DMS114 treated with DMSO at 0.1 percent for 48 hours (cell line): ENCODE results near the gene ENTPD8.
"Not testable (repeated sequence)": the region's sequence is repeated elsewhere in the genome, so short reads cannot be mapped to it uniquely, and the experiment has no call there.

Source experiments
- DNase-seq: peaks from one replicate; lab custom pipeline; 2025; ENCODE audit not compliant: unreplicated experiment; lab: John Stamatoyannopoulos, UW

Gene ENTPD8

DNA sequence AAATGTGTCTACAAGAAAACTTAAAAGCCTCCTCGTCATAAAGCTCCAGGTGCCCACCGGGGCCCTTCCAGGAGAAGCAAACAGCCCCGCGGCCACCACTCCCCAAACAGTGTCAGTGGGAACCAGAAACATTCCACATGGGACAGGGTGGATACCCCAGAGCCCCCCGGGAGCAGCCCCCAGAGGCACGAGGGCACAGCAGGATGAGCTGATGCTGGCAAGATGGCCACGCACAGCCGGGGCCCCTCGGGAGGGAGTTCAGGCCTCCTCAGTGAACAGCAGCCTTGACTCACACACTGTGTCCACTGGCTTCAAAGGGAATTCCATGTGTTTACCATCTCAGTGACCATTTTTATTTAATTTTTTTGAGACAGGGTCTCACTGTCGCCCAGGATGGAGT lies 28.7 kb downstream of the ENTPD8 start:
- DNase-seq, result no peak

DNA sequence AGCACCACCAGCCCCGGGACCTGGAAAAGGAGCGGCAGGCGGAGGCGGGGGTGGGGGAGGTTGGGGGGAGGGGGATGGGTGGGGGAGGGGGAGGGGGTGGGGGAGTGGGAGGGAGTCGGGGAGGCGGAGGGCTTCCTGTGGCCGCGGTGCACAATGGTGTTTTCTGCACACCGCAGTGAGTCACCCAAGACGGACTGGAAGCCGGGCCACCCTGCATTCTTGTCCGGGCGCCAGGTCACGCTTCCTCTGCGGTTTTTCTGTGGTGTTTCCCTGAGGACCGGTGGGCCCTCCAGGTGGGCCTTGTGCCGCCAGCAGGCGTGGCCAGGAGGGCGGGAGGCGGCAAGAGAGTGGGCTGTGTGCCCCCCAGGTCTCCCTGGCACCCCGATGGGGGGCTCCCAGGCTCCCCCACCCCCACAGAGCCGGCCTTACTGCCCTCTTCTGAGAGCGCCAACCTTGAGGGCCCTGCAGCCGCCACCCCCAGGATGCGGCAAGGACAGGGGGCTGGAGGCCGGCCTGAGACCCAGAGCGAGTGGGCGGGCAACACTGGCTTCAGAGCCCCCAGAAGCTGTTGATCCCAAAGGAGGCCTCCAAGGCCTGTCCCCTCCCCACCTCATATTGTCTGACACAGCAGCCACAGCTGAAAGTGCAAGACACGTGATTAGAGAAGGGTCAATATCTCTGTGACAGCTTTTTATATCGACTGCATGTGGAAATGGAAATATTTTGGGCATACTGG lies 29.3 kb downstream of the ENTPD8 start:
- no peak for DNase-seq

DNA sequence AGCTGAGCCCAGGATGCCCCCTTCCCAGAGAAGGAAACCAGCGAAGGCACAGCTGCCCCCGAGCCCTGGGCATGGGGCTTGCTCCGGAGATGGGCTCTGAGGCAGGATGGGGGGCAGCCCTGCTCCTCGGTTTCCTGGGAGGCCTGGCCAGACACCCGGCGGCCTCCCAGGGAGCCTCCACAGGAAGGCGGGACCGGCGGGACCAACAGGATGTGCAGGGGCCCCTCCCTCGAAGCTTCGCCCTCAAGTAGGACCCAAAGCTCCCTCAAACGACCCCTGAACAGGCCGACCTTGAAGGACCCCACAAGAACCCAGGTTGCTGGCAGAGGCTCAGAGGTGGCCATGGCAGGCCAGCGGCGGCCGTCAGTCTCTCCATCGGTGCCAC lies 29.9 kb downstream of the ENTPD8 start:
- no peak for DNase-seq

GRCh38 chr9:137410891-137411249 lies 30.3 kb downstream of the ENTPD8 start:
- no peak for DNase-seq

DNA sequence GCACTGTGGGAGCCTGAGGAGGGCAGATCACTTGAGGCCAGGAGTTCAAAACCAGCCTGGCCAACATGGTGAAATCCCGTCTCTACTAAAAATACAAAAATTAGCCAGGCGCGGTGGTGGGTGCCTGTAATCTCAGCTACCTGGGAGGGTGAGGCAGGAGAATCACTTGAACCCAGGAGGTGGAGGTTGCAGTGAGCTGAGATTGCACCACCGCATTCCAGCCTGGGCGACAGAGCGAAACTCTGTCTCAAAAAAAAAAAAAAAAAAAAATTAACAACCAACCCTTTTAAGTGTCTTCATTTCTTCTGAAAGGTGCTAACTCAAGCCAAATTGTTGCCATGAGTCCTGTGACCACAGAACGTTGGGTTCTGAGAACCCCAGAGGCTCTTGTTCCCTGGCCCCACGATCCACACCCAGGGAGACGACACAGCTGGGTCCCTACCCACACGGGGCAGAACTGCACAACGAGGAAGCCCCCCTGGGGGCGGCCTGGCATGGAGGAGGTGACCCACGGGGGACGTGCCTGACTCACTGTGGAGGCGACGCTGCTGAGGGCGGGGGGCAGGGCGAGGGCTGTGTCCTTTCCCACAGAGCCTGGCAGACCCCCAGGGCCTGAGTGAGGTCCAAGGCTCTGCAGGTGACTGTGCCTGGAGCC lies 30.8 kb downstream of the ENTPD8 start:
- DNase-seq, result not testable (repeated sequence)

GRCh38 chr9:137409515-137409914 lies 31.6 kb downstream of the ENTPD8 start:
- no peak for DNase-seq

DNA sequence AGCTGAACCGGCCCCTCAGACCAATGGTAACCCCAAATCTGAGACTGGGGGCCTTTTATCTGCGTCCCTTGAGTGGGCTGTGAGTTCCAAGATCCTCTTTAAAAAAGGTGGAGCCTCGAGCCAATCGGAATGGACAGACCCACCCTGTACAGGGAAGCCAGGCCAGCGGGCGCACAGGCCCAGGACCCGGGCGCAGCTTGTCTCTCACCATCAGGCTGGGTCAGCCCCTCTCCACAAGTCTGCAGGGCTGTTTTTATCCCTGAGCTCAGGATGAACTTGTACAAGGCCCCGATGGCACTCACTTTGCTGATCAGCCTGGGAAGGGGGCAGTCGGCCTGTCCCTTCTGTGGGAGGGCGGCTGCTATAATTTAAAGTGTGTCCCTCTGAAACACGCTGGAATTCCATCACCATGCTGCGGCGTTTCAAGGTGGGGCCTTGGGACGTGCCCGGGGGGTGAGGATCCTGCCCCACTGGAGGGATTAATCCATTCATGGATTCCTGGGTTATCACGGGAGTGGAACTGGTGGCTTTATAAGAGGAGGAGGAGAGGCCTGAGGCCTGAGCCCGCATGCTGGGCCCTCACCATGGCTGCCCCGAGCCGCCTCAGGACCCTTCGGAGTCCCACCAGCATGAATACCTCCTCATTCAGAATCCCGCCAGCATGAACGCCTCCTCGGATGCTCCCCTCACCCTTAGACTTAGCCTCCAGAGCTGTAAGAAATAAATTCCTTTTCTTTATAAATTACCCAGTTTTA lies 32.3 kb downstream of the ENTPD8 start:
- no peak for DNase-seq

DNA sequence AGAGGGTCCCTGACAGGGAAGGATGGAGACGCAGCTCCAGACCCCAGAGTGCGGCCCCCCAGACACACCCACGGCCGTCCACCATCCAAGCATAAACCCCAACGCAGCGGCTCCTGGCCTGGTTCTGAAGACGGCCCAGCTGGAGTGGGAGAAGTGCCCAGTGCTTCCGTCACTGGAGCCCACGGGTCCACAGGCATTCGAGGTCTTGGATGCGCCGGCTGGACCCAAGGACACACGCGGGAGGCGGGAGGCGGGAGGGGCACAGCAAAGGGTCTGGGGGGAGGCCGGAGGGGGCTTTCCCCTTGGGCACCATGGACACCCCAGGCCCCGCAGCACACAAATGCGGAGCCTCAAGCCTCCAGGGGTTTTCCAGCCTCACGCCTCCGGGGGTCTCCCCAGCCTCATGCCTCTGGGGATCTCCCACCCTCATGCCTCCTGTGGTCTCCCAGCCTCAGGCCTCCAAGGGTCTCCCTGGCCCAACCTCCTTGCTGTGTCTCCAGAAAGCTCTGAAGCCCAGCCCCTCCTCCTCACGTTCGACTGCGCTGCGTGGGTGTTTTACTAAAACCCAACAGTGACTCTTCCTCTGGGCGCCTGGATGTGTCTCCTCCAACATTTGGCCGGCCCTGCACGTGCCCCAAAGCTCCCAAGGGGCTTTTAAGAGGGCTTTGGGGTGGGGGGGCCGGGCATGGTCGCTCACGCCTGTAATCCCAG lies 33.4 kb downstream of the ENTPD8 start:
- no peak for DNase-seq

GRCh38 chr9:137406876-137407589 lies 34.1 kb downstream of the ENTPD8 start:
- DNase-seq, result no peak

- DNase-seq, result no peak
Measured at GRCh38 chr9:137406085-137406760, 34.9 kb downstream of the ENTPD8 start.

DNA sequence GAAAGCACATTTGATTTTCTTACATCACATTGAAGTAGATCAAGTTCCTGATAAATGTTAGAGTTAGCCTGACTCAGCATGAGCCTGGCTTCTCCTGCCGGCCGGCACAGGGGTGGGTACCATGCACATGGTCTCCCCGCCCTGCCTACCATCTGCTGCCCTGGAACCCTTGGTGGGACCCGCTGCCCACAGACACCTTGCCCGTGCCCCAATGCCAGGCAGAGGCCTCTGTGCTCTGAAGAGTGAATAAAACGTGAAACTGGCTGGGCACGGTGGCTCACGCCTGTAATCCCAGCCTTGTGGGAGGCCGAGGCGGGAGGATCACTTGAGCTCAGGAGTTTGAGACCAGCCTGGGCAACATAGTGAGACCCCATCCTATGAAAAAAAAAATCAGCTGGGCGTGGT lies 35.5 kb downstream of the ENTPD8 start:
- DNase-seq, result no peak

DNA sequence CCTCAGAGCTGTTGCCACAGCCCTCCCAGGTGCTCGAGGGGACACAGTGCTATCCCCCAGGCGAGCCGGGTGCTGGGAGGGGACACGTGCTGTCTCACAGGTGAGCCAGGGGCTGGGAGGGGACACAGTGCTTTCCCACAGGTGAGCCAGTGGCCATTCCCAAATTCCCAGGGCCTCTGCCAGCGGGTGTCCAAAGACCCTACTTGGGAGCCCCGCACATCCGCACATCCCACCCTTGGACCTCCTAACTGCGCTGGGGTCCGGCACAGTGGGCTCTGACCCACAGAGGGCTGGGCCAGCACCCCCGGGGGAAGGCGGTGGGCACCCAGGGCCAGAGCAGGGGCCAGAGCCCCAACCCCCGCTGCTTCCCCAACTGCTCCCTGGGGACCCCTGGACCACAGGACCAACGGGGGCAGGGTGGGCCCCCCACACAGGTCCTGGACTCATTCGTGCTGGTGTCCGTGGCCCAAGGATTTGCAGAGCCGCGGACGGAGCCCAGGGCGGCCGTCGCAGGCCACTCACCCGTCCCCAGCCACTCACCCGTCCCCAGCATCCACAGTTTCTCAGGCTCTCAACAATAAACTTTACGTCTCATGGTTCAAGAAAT lies 36.1 kb downstream of the ENTPD8 start:
- DNase-seq, result no peak

GRCh38 chr9:137403269-137403668 lies 37.9 kb downstream of the ENTPD8 start:
- DNase-seq, result no peak

DNA sequence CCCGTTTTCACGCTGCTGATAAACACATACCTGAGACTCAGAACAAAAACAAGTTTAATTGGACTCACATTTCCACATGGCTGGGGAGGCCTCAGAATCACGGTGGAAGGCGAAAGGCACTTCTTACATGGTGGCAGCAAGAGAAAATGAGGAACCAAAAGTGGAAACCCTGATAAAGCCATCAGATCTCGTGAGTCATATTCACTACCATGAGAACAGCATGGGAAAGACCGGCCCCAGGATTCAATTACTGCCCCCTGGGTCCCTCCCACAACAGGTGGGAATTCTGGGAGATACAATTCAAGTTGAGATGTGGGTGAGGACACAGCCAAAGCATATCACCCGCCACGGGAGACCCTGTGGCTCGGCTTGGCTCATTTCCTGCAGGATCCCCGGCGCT lies 38.4 kb downstream of the ENTPD8 start:
- no peak for DNase-seq

DNA sequence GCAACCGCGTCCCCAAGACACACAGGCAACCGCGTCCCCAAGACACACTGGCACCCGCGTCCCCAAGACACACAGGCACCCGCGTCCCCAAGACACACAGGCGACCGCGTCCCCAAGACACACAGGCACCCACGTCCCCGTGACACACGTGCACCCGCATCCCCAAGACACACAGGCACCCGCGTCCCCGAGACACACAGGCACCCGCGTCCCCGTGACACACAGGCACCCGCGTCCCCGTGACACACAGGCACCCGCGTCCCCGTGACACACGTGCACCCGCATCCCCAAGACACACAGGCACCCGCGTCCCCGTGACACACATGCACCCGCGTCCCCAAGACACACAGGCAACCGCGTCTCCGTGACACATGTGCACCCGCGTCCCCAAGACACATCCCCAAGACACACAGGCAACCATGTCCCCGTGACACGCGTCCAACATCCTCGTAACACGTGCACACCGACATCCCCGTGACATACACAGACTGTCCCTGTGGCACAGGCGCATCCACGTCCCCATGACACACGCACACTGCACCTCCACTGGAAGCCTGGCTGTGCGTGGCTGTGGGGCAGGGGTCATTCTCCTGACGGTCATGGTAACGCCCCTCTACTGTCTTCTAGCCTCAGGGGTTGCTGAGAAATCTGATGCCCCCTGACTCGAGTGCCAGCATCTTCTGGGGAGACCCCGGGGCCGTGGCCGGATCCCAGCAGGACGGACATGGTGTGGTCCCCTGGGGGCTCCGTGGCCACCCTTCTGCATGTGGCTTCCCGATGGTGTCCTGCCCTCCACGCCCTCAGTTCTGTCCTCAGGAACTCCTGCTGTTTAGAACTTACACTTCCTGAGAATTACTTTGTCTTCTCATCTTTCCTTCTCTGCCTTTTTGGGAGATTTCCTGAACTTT lies 42.3 kb downstream of the ENTPD8 start:
- DNase-seq, result no peak

- DNase-seq, result no peak
Measured at GRCh38 chr9:137397675-137398423, 43.3 kb downstream of the ENTPD8 start.

DNA sequence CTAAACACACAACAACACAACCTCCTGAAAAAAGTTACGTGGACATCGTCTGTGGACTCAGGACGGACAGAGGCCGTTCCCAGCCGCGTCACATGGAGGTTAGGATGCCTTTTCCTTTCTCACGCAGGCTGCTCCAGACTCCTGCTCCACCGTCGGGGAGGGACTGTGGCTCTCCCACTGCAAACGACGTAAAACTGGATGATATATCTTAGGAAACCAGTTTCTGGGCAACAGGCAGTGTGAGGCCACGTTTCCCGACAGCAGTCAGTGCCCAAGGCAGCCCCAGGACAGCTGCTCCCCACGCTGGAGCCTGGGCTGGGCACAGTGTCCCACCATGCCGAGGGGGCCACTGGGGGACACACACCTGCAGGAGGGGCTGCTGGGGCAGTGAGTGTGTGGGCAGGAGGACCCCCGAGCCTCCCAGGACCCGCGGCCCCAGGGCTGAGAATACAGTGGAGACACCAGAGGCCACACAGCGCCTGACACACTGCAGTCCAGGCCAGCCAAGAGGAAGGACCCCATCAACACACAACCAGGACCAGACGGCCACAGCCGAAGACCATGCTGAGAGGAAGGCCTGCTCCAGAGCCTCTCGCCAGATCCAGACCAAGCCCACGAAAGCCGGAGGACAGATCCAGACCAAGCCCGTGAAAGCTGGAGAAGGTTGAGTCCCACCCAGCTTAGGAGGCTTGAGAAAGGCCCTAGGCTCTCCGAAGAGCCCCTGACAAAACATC lies 44.4 kb downstream of the ENTPD8 start:
- no peak for DNase-seq

GRCh38 chr9:137396227-137396626 lies 44.9 kb downstream of the ENTPD8 start:
- no peak for DNase-seq
